Fibroblast of mammary gland (primary cell): ENCODE data around the gene SPEM2.

Source experiments
- DNase-seq: peaks from one replicate; pipeline ENCODE4 v3.0.0-alpha.2; 2010; ENCODE audit warnings: low read depth
- H3K4me3 ChIP-seq: 2 replicates; pipeline ENCODE4 v1.5.1; 2011; ENCODE audit warnings: low read depth, mild to moderate bottlenecking, low read length, moderate library complexity; ENCODE audit not compliant: control insufficient read depth
- TF ChIP-seq, protein P1 (sequence below): conservative IDR thresholded peaks from 2 replicates; pipeline ENCODE4 v1.5.1; 2011; ENCODE audit warnings: low read depth, low read length, inconsistent platforms; ENCODE audit not compliant: control insufficient read depth, insufficient read depth

SPEM2 gene

DNA sequence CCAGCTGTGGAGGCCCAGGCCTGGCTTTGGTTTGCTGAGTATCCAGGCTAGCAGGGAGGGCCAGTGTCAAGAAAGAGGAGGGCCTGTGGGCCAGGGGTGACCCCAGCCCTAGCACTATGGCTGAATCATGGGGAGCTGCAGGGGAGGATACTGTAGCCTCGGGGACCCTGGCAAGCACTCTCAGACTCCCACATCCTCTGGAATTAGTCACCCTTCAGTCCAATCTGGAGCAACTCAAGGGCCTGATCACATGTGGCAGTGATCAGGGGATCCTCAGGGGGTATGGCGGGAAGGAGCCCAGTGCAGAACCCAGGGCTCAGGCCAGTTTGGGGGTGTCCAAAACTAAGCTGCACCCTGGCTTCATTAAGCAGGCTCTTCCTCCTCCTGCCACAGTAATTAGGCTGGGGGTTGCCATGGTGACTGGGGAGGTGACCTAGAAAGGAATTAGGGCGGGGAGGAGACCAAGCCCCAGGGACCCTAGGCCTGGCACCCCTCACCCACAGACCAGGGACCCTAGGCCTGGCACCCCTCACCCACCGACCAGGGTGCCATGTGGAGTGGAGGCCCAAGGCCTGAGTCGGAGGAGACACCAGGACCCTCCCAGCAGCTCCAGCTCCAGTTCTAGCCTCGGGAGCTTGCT lies 11.9 kb upstream of the SPEM2 start:
- DNase-seq = peak; percentile 79
- TF ChIP-seq, protein P1, sequence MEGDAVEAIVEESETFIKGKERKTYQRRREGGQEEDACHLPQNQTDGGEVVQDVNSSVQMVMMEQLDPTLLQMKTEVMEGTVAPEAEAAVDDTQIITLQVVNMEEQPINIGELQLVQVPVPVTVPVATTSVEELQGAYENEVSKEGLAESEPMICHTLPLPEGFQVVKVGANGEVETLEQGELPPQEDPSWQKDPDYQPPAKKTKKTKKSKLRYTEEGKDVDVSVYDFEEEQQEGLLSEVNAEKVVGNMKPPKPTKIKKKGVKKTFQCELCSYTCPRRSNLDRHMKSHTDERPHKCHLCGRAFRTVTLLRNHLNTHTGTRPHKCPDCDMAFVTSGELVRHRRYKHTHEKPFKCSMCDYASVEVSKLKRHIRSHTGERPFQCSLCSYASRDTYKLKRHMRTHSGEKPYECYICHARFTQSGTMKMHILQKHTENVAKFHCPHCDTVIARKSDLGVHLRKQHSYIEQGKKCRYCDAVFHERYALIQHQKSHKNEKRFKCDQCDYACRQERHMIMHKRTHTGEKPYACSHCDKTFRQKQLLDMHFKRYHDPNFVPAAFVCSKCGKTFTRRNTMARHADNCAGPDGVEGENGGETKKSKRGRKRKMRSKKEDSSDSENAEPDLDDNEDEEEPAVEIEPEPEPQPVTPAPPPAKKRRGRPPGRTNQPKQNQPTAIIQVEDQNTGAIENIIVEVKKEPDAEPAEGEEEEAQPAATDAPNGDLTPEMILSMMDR = no peak
- H3K4me3 ChIP-seq = no peak overlapping the region

DNA sequence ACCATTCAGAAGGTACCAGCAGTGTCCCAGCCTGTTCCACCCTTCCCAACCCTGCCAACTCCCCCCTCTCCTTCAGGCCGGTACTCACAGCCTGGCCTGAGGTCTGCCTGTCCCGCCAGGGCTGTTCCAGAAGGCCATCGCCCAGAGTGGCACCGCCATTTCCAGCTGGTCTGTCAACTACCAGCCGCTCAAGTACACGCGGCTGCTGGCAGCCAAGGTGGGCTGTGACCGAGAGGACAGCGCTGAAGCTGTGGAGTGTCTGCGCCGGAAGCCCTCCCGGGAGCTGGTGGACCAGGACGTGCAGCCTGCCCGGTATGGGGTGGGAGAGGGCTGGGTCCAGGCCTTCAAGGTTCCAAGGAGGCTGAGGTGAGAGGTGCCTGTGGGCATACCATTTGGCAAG lies 10.6 kb upstream of the SPEM2 start:
- H3K4me3 ChIP-seq = no peak overlapping the region
- DNase-seq = no peak
- TF ChIP-seq, protein P1 = no peak

DNA sequence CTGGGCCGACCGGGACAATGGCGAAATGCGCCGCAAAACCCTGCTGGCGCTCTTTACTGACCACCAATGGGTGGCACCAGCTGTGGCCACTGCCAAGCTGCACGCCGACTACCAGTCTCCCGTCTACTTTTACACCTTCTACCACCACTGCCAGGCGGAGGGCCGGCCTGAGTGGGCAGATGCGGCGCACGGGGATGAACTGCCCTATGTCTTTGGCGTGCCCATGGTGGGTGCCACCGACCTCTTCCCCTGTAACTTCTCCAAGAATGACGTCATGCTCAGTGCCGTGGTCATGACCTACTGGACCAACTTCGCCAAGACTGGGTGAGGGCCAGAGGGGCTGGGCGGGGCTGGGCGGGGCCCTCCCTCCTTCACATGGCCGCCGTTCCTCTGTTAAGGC lies 9.6 kb upstream of the SPEM2 start:
- TF ChIP-seq, protein P1 = no peak
- no peak for DNase-seq
- no peak overlapping the region for H3K4me3 ChIP-seq

DNA sequence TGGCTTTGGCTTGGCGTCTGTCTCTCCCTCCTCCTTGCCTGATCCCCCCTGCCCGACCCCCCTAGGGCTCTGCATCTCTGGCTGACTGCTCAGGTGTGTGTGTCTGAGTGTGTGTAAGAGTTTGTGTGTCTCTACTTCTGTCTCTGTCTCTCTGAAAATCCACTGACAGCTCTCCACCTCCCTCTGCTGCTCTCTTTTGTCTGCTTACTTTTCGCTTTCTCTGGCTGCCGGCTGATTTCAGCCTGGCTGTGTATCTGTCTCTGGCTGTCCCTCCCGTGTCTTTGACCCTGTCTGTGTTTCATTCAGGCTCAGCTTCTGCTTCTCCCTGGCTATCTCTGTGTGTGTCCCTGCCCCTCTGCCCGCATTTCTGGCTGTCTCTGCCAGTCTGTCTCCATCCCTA lies 9.1 kb upstream of the SPEM2 start:
- H3K4me3 ChIP-seq = no peak overlapping the region
- no peak for DNase-seq
- TF ChIP-seq, protein P1 = peak; percentile 5

DNA sequence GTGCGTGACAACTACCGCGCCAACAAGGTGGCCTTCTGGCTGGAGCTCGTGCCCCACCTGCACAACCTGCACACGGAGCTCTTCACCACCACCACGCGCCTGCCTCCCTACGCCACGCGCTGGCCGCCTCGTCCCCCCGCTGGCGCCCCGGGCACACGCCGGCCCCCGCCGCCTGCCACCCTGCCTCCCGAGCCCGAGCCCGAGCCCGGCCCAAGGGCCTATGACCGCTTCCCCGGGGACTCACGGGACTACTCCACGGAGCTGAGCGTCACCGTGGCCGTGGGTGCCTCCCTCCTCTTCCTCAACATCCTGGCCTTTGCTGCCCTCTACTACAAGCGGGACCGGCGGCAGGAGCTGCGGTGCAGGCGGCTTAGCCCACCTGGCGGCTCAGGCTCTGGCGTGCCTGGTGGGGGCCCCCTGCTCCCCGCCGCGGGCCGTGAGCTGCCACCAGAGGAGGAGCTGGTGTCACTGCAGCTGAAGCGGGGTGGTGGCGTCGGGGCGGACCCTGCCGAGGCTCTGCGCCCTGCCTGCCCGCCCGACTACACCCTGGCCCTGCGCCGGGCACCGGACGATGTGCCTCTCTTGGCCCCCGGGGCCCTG lies 8.3 kb upstream of the SPEM2 start:
- no peak for DNase-seq
- H3K4me3 ChIP-seq = no peak overlapping the region
- TF ChIP-seq, protein P1 = no peak

DNA sequence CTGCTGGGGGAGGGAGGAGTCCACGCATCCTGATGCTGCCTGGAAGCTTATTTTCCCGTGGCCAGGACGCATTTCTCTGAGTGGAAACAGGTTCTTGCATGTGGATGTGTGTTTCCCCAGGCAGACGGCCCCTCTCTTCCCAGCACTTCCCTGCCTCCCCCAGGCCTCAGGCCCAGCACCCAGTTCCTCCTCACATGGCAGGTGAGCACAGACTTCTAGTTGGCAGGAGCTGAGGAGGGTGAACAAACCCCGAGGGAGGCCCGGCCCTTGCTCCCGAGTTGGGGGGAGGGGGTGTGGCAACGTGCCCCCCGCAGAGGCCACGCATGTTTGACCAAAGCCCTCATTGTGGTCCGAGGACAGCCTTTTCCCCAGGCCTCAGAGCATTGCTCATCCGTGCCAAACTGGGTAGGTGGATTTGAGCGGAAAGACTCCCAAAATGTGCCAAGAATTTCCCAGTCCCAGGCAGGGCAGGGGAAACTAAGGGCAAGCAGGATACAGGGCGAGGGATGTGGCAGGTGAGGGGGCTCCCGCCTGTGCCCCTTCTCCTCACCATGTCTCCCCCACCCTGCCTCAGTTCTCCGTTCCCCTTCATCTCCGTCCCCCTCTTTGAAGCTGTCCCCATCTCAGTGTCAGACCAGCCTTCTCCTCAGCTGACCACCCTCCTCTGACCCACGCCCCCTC lies 6.8 kb upstream of the SPEM2 start:
- DNase-seq = no peak
- no peak overlapping the region for H3K4me3 ChIP-seq
- TF ChIP-seq, protein P1 = no peak
